ENCODE data around the gene LUZP2.

LUZP2 gene

GRCh38 chr11:24587635-24588034, 90.8 kb downstream of the LUZP2 start:
- TF ChIP-seq, protein P1, sequence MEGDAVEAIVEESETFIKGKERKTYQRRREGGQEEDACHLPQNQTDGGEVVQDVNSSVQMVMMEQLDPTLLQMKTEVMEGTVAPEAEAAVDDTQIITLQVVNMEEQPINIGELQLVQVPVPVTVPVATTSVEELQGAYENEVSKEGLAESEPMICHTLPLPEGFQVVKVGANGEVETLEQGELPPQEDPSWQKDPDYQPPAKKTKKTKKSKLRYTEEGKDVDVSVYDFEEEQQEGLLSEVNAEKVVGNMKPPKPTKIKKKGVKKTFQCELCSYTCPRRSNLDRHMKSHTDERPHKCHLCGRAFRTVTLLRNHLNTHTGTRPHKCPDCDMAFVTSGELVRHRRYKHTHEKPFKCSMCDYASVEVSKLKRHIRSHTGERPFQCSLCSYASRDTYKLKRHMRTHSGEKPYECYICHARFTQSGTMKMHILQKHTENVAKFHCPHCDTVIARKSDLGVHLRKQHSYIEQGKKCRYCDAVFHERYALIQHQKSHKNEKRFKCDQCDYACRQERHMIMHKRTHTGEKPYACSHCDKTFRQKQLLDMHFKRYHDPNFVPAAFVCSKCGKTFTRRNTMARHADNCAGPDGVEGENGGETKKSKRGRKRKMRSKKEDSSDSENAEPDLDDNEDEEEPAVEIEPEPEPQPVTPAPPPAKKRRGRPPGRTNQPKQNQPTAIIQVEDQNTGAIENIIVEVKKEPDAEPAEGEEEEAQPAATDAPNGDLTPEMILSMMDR (IDR thresholded peaks at IDR 0.05; ENCODE audit: low read depth, low read length) = no peak
- DNase-seq (ENCODE audit: extremely low read depth, low read depth) = no peak

DNA sequence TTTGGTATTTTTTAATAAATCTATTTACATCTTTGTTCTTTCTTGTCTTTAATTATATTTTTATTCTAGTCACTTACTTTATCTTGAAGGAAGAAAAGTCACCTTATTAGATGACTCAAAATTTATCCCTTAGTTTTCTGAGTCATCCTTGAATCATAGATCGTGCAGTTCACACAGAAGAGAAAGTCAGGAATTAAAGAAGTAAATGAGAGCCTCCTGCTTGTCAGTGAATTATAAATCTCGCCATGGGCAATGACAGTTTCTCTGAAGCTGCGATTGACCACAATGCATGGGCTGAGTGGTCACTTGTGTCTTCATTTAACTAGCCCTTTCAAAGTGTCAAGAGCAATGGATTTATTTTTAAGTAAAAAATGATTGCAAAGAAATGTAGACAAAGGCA, 91.2 kb downstream of the LUZP2 start:
- no peak for DNase-seq (ENCODE audit: extremely low read depth, low read depth)
- TF ChIP-seq, protein P1 (IDR thresholded peaks at IDR 0.05; ENCODE audit: low read depth, low read length) = no peak

DNA sequence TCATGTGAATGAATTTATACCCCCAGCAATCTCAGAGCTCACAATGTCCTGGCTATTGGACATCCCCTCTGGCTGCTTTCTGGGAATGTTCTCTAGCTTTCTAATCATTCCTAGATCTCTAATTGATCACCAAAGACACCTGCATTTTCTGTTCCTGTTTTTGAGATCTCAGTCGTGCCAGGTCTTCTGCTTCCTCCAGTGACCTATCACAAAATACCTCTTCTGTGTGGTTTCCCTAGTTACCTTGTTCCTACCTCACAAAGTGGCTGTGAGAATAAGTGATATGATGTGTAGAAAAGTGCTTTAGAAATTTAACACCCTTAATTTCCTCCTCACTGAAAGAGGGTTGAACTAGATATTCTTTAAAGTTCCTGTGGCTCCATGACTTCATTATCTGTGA, 92.2 kb downstream of the LUZP2 start:
- no peak for DNase-seq (ENCODE audit: extremely low read depth, low read depth)
- TF ChIP-seq, protein P1 (IDR thresholded peaks at IDR 0.05; ENCODE audit: low read depth, low read length) = no peak

DNA sequence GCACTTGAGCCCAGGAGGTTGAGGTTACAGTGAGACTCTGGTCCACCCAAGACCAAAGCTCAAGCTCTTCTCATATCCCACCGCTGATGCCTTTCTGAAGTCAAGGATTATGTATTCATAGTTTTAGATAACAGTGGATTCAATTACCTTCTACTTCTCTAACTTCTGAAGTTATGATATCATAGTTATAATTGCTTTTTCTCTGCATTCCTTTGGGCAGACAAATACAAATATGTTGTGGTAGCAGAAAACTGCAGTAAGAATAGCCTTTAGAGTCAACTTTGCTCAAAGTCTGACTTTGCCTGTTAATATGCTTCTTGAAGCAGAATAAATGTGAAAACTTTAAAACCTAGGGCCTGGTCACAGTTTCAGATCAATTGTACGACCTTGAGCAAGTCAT, 94.4 kb downstream of the LUZP2 start:
- DNase-seq (ENCODE audit: extremely low read depth, low read depth) = no peak
- TF ChIP-seq, protein P1 (IDR thresholded peaks at IDR 0.05; ENCODE audit: low read depth, low read length) = no peak

DNA sequence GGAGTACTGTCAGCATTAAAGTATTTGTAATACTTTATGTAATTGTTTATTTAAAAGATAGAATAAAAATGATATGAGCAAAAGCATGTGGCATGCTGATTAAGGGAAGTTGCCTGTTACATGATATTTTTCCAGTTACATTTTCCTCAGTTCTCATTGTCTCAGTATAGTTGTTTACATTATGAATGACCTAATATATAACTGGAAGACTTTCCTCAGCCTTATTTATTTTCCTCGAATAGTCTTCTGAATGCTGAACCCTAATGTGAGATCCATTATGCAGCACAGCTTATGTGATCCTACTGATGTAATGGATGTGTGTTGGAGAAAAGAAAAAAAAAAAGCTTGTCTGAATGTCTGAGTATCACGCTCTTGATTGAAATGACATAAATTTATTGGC, 95.5 kb downstream of the LUZP2 start:
- TF ChIP-seq, protein P1 (IDR thresholded peaks at IDR 0.05; ENCODE audit: low read depth, low read length) = no peak
- no peak for DNase-seq (ENCODE audit: extremely low read depth, low read depth)

DNA sequence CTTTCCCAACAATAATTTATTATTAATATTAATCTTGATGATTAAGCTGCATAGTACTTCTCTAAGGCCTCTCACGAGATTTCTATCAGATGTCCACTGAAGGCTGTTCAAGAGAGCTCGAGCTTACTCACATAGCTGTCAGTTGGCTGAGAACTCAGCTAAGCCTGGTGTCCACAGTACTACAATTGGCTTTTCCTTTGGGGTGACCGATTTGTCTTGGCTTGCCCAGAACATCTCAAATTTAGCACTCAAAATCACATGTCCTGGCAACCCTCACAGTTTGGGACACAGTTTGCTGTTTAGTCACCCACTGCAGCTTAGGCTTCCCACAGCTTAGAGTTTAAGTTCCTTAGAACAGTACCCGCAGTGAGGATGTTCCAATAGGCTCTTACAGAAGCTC, 96.5 kb downstream of the LUZP2 start:
- no peak for DNase-seq (ENCODE audit: extremely low read depth, low read depth)
- TF ChIP-seq, protein P1 (IDR thresholded peaks at IDR 0.05; ENCODE audit: low read depth, low read length) = no peak

DNA sequence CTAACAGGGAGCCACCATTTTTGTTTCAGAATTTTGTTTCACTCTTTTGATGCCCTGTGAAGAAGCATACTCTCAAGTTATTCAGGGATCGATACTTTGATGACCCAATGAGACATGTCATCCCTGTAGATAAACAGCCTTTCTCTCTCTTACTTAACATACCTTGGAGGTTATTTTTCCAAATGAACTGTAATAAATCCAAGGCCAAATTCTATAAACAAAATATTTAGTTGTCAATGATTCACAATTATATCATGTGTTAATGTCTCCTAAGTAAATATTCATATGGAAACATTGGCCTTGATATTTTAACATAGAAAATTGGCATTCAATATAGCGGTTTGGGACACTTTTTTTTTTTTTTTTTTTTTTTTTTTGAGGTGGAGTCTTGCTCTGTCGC, 97.5 kb downstream of the LUZP2 start:
- no peak for DNase-seq (ENCODE audit: extremely low read depth, low read depth)
- TF ChIP-seq, protein P1 (IDR thresholded peaks at IDR 0.05; ENCODE audit: low read depth, low read length) = no peak

Measured in AG09319 (cell line).